CD4-positive, alpha-beta T cell treated with Interferon alpha-2 for 1 hour (primary cell): ENCODE results near the gene CRTC3.
"Not testable (repeated sequence)": the region's sequence is repeated elsewhere in the genome, so short reads cannot be mapped to it uniquely, and the experiment has no call there.

Experiments
- DNase-seq, 2 donors: peaks; one replicate each; pipeline ENCODE4 v3.0.0-alpha.2; 2020 to 2022

Gene CRTC3

GRCh38 chr15:90636993-90637392 lies 107.3 kb downstream of the CRTC3 start:
- not testable (repeated sequence) for DNase-seq

- no peak for DNase-seq
These were observed 108.0 kb downstream of the CRTC3 start for GRCh38 chr15:90637693-90638092.

GRCh38 chr15:90638201-90638691 lies 108.5 kb downstream of the CRTC3 start:
- DNase-seq: no peak

GRCh38 chr15:90638963-90639362 lies 109.2 kb downstream of the CRTC3 start:
- no peak for DNase-seq

GRCh38 chr15:90640862-90641261 lies 111.1 kb downstream of the CRTC3 start:
- DNase-seq: no peak

GRCh38 chr15:90641581-90642463 lies 112.1 kb downstream of the CRTC3 start:
- DNase-seq: no peak

- no peak for DNase-seq
These were observed 113.0 kb downstream of the CRTC3 start for GRCh38 chr15:90642464-90643300.

- DNase-seq: no peak
These were observed 113.5 kb downstream of the CRTC3 start for GRCh38 chr15:90643301-90643632.

GRCh38 chr15:90644526-90644925 lies 114.8 kb downstream of the CRTC3 start:
- no peak for DNase-seq

GRCh38 chr15:90644952-90645725 lies 115.4 kb downstream of the CRTC3 start:
- DNase-seq: no peak

GRCh38 chr15:90645873-90646575 lies 116.3 kb downstream of the CRTC3 start:
- no peak for DNase-seq

GRCh38 chr15:90646662-90647305 lies 117.1 kb downstream of the CRTC3 start:
- DNase-seq: no peak

- no peak for DNase-seq
These were observed 117.6 kb downstream of the CRTC3 start for GRCh38 chr15:90647326-90647725.

- peak; percentile 81 for DNase-seq
These were observed 118.7 kb downstream of the CRTC3 start for GRCh38 chr15:90648137-90649070.

GRCh38 chr15:90650117-90650955 lies 120.6 kb downstream of the CRTC3 start:
- peak in 1 of 2 donors; percentile 19 for DNase-seq

GRCh38 chr15:90650956-90651689 lies 121.4 kb downstream of the CRTC3 start:
- DNase-seq: no peak

GRCh38 chr15:90654233-90655136 lies 124.8 kb downstream of the CRTC3 start:
- peak in 1 of 2 donors; percentile 25 for DNase-seq
